ENCODE data around the gene RNASE13. TPM values are rescaled to one million over a fixed set of nuclear protein-coding genes. Genes with fewer than 3 reads are reported as not detected.
A peak's percentile ranks its signal among the peaks of the same experiment; 100 is the strongest.

Gene RNASE13
- polyA plus RNA-seq, 1 experiment = not detected

- no peak for TF ChIP-seq CTCF (IDR thresholded peaks at IDR 0.05; ENCODE audit: insufficient read depth, low read depth, low read length)
- CTCF ChIA-PET = interaction anchor here (0.8 to 6.3 kb wide), 5 partner anchors 10 to 59 kb away, joined by 4 to 117 read pairs (median 55); partner anchors contain the start of gene TMEM253
- peaks cover 41% of the 10 kb centered on the region for H3K36me3 ChIP-seq (ENCODE audit: control insufficient read depth, insufficient read depth, low read length)
Measured at GRCh38 chr14:21073921-21074320, 39.3 kb upstream of the RNASE13 start.

GRCh38 chr14:21072781-21073339, 38.3 kb upstream of the RNASE13 start:
- ChIA-PET POLR2A (no interaction called here), CTCF (interaction anchor here (1.9 to 6.3 kb wide), 6 partner anchors 11 to 61 kb away, joined by 6 to 117 read pairs (median 45); partner anchors contain the start of gene TMEM253)
- no peak for TF ChIP-seq CTCF (IDR thresholded peaks at IDR 0.05; ENCODE audit: insufficient read depth, low read depth, low read length)
- Histone ChIP-seq H3K4me3 (ENCODE audit: low read depth, low read length) (no peak overlapping the region), H3K27me3 (ENCODE audit: control insufficient read depth, insufficient read depth, low read length) (no peaks in the 10 kb centered on the region), H3K36me3 (ENCODE audit: control insufficient read depth, insufficient read depth, low read length) (peaks cover 34% of the 10 kb centered on the region)
- DNase-seq (ENCODE audit: low read depth) = no peak

More at GRCh38 chr14:21073921-21074320, 39.3 kb upstream of the RNASE13 start:
- Histone ChIP-seq H3K4me3 (ENCODE audit: low read depth, low read length) (no peak overlapping the region), H3K27me3 (ENCODE audit: control insufficient read depth, insufficient read depth, low read length) (no peaks in the 10 kb centered on the region)
- POLR2A ChIA-PET = interaction anchor here (0.7 kb wide), 1 partner anchor 74 kb away, joined by 3 read pairs; no protein-coding TSS in a partner anchor
- DNase-seq (ENCODE audit: low read depth) = no peak

GRCh38 chr14:21072031-21072473, 37.4 kb upstream of the RNASE13 start:
- POLR2A ChIA-PET = interaction anchor here (0.6 kb wide), 3 partner anchors 21 to 31 kb away, joined by 4 to 19 read pairs (median 8); no protein-coding TSS in a partner anchor
- no peak for DNase-seq (ENCODE audit: low read depth)
- Histone ChIP-seq H3K4me3 (ENCODE audit: low read depth, low read length) (peak overlapping the region; percentile 79), H3K27me3 (ENCODE audit: control insufficient read depth, insufficient read depth, low read length) (no peaks in the 10 kb centered on the region), H3K36me3 (ENCODE audit: control insufficient read depth, insufficient read depth, low read length) (peaks cover 32% of the 10 kb centered on the region)
- CTCF ChIA-PET = interaction anchor here (0.9 to 6.3 kb wide), 10 partner anchors 11 to 101 kb away, joined by 3 to 117 read pairs (median 14); partner anchors contain the start of genes TMEM253 and ZNF219
- TF ChIP-seq CTCF (IDR thresholded peaks at IDR 0.05; ENCODE audit: insufficient read depth, low read depth, low read length) = peak; percentile 24; the same call in 1 of the 2 replicates

GRCh38 chr14:21071225-21072030, 36.8 kb upstream of the RNASE13 start:
- 0 out of 2 replicates have a peak, but pooled peaks have one; percentile 8 for TF ChIP-seq CTCF (IDR thresholded peaks at IDR 0.05; ENCODE audit: insufficient read depth, low read depth, low read length)
- Histone ChIP-seq H3K36me3 (ENCODE audit: control insufficient read depth, insufficient read depth, low read length) (peaks cover 28% of the 10 kb centered on the region), H3K27me3 (ENCODE audit: control insufficient read depth, insufficient read depth, low read length) (no peaks in the 10 kb centered on the region), H3K4me3 (ENCODE audit: low read depth, low read length) (peak overlapping the region; percentile 79)
- ChIA-PET CTCF (interaction anchor here (0.5 to 6.3 kb wide), 17 partner anchors 11 to 221 kb away, joined by 3 to 117 read pairs (median 5); partner anchors contain the start of genes TMEM253 and ZNF219), POLR2A (interaction anchor here (0.6 kb wide), 4 partner anchors 22 to 477 kb away, joined by 3 to 19 read pairs (median 6); no protein-coding TSS in a partner anchor)
- DNase-seq (ENCODE audit: low read depth) = peak; percentile 71
